Heart left ventricle (tissue), 16 donors: ENCODE data around the gene CAMTA1. TPM values are rescaled to one million over a fixed set of nuclear protein-coding genes. Genes with fewer than 3 reads are reported as not detected.

Experiments used
- ATAC-seq, 4 donors: fragments of 200-7000 bp; cut with Tn5 transposase; one replicate each; pipeline ENCODE4 v1.9.1; 2020 to 2022; ENCODE audit warnings: moderate library complexity in 4 of 4, mild to moderate bottlenecking in 3 of 4, moderate number of reproducible peaks in 1 of 4
- DNase-seq, 5 donors: peaks; one replicate each; pipeline ENCODE4 v3.0.0-alpha.2; 2020
- H3K27ac ChIP-seq, 12 donors: fragments of 200-600 bp; sonication (generic) in 4 of 12; one replicate each; pipeline versions ENCODE4 v1.5.0 to v1.8.0; 2016 to 2022; ENCODE audit warnings: mild to moderate bottlenecking in 2 of 12
- H3K27me3 ChIP-seq, 9 donors: fragments of 200-600 bp; sonication (generic) in 2 of 9; one replicate each; pipeline versions ENCODE4 v1.5.1 to v1.8.0; 2016 to 2022; ENCODE audit warnings: mild to moderate bottlenecking in 3 of 9
- H3K36me3 ChIP-seq, 9 donors: fragments of 200-600 bp; sonication (generic) in 2 of 9; one replicate each; pipeline versions ENCODE4 v1.5.0 to v1.8.0; 2018 to 2022; ENCODE audit warnings: mild to moderate bottlenecking in 2 of 9
- H3K4me1 ChIP-seq, 12 donors: fragments of 200-600 bp; sonication (generic) in 4 of 12; one replicate each; pipeline versions ENCODE4 v1.5.0 to v1.8.0; 2016 to 2022; ENCODE audit warnings: mild to moderate bottlenecking in 3 of 12
- H3K4me3 ChIP-seq, 12 donors: fragments of 200-600 bp; sonication (generic) in 4 of 12; one replicate each; pipeline versions ENCODE4 v1.5.0 to v1.8.0; 2017 to 2022; ENCODE audit warnings: mild to moderate bottlenecking in 9 of 12, moderate library complexity in 4 of 12
- H3K9me3 ChIP-seq, 12 donors: fragments of 200-600 bp; sonication (generic) in 4 of 12; one replicate each; pipeline versions ENCODE4 v1.5.0 to v1.8.0; 2016 to 2022; ENCODE audit warnings: mild to moderate bottlenecking in 1 of 12
- CTCF ChIP-seq, 12 donors: fragments of 200-600 bp; sonication (generic) in 4 of 12; IDR thresholded peaks; one replicate each; pipeline versions ENCODE4 v1.5.0 to v1.8.0; 2018 to 2022; ENCODE audit warnings: antibody characterized with exemption in 12 of 12, mild to moderate bottlenecking in 5 of 12
- POLR2A ChIP-seq, 2 donors: fragments of 450-650 bp; IDR thresholded peaks; one replicate each; pipeline ENCODE4 v1.6.1; 2017; ENCODE audit warnings: antibody characterized with exemption in 2 of 2, mild to moderate bottlenecking in 2 of 2, moderate library complexity in 2 of 2
- WGBS, 4 donors: extraction: QIAGEN DNeasy Blood & Tissue Kit in 2 of 4; methylation state at CpG; one replicate each; pipeline versions ENCODE4 v1.1.5 to v1.1.7; 2013 to 2018; 5-methylcytosine and 5-hydroxymethylcytosine counted together
- intact Hi-C, 10 donors: fragments of 100-400 bp; cut with DNase I; formaldehyde crosslinking; loops; one replicate each; pipeline versions ENCODE4 v1.11.1 to v1.14.2; 2022
- polyA plus RNA-seq, 2 donors: library from polyadenylated mRNA; stranded (reverse); fragments of 200-250 nt; gene quantifications; one replicate each; pipeline ENCODE4 v1.2.3, GENCODE V29; 2013
- total RNA-seq, 9 donors: library from RNA; depleted of rRNA in 2 of 9; stranded (reverse); fragments of >200 nt in 2 of 9; fragmentation: NEBNext Ultra II Directional in 3 of 9; extraction: Animal tissue kit (Norgen Biotek cat#: 25700) in 3 of 9; gene quantifications; one replicate each; pipeline versions ENCODE4 v1.1.0 to v1.2.4, GENCODE V29; 2016 to 2023
- donor health status: ischemic (EF 13 %, LVEDD 7.1; RV severe dilation, severe dysfunction).
- donor health status: healthy with polysubstance abuse.
- donor health status: DM: no; HTN: yes; CAD: no.
- donor health status: DM: no; HTN: no; CAD: no.
- donor health status: ischemic (EF 25% LVEDD 6.9; RV normal size, moderate dysfunction).
- donor health status: ischemic (EF 25% LVEDD 5.7; RV mildly dilated, moderate dysfunction).
- donor health status: healthy.
- donor health status: DM: yes; HTN: yes; CAD: no.
- donor health status: ischemic (EF 35%, LVEDD 5.7; RV mildly dilated, moderate dysfunction).
- donor health status: nonischemic (EF 11% LVEDD 7.7; RV severe dilation, severe dysfunction).
- donor health status: DM: yes; HTN: yes; CAD: no.
- donor health status: PGD.
- donor health status: ischemic (EF 29% LVEDD 5.4; RV normal size, mild dysfunction).
- donor health status: nonischemic (EF 23%, LVEDD 6.1; RV moderate dilation, normal function).

CAMTA1 gene
- total and polyA plus RNA-seq, 11 donors: 114 to 303 (median 137) TPM

GRCh38 chr1:7636795-7637526, 851.7 kb downstream of the CAMTA1 start:
- H3K4me1 ChIP-seq: peaks cover 0 to 4% (median 0%) of the 10 kb centered on the region in 12 donors
- no peaks in the 10 kb centered on the region for H3K9me3 ChIP-seq
- intact Hi-C loops: loop anchor here in 2 of 10 donors (5.0 kb wide), 2 partner anchors 55 to 400 kb away; no protein-coding TSS in a partner anchor
- ATAC-seq: no peak
- H3K27me3 ChIP-seq: peaks cover 0 to 5% (median 0%) of the 10 kb centered on the region in 9 donors
- no peak overlapping the region for H3K27ac ChIP-seq
- H3K36me3 ChIP-seq: no peaks in the 10 kb centered on the region
- TF ChIP-seq CTCF (IDR thresholded peaks at IDR 0.05): no peak
- WGBS, 4 donors: 86 to 94% (median 91%) methylated on average over 12 to 16 of the region's 16 CpGs
- no peak overlapping the region for H3K4me3 ChIP-seq
- DNase-seq: peak in 1 of 5 donors; percentile 45

GRCh38 chr1:7638078-7638477, 852.8 kb downstream of the CAMTA1 start:
- no peak for TF ChIP-seq CTCF (IDR thresholded peaks at IDR 0.05)
- no peak for TF ChIP-seq POLR2A (IDR thresholded peaks at IDR 0.05)
- ATAC-seq: no peak
- Histone ChIP-seq H3K4me1 (peaks cover 0 to 9% (median 0%) of the 10 kb centered on the region in 12 donors), H3K36me3 (no peaks in the 10 kb centered on the region), H3K9me3 (no peaks in the 10 kb centered on the region), H3K27me3 (no peaks in the 10 kb centered on the region), H3K27ac (no peak overlapping the region), H3K4me3 (no peak overlapping the region)
- intact Hi-C loops: loop anchor here in 2 of 10 donors (5.0 kb wide), 2 partner anchors 56 to 401 kb away; no protein-coding TSS in a partner anchor
- WGBS, 4 donors: 58 to 71% (median 63%) methylated on average over 8 of the region's 8 CpGs
- peak in 1 of 5 donors; percentile 9 for DNase-seq

- Histone ChIP-seq H3K36me3 (no peaks in the 10 kb centered on the region), H3K9me3 (peaks cover 0 to 5% (median 0%) of the 10 kb centered on the region in 12 donors), H3K27ac (no peak overlapping the region), H3K27me3 (no peaks in the 10 kb centered on the region), H3K4me3 (no peak overlapping the region), H3K4me1 (peaks cover 0 to 9% (median 0%) of the 10 kb centered on the region in 12 donors)
- intact Hi-C loops: loop anchor here (5.0 to 10.0 kb wide), 10 partner anchors 55 to 915 kb away; no protein-coding TSS in a partner anchor
- WGBS, 4 donors: 90 to 95% (median 92%) methylated on average over 13 of the region's 13 CpGs
- ATAC-seq: no peak
- TF ChIP-seq POLR2A (IDR thresholded peaks at IDR 0.05): no peak
- no peak for TF ChIP-seq CTCF (IDR thresholded peaks at IDR 0.05)
- peak in 1 of 5 donors; percentile 45 for DNase-seq
Observed at GRCh38 chr1:7639435-7640131, 854.3 kb downstream of the CAMTA1 start.

GRCh38 chr1:7640350-7640749, 855.1 kb downstream of the CAMTA1 start:
- peak in 1 of 5 donors; percentile 51 for DNase-seq
- no peak for ATAC-seq
- TF ChIP-seq POLR2A (IDR thresholded peaks at IDR 0.05) (no peak), CTCF (IDR thresholded peaks at IDR 0.05) (no peak)
- Histone ChIP-seq H3K27me3 (no peaks in the 10 kb centered on the region), H3K9me3 (peaks cover 0 to 5% (median 0%) of the 10 kb centered on the region in 12 donors), H3K27ac (no peak overlapping the region), H3K4me1 (peaks cover 0 to 17% (median under 1%) of the 10 kb centered on the region in 12 donors), H3K4me3 (no peak overlapping the region), H3K36me3 (no peaks in the 10 kb centered on the region)
- intact Hi-C loops: loop anchor here (10.0 kb wide), 8 partner anchors 56 to 916 kb away; no protein-coding TSS in a partner anchor
- WGBS, 4 donors: 89 to 96% (median 93%) methylated on average over 3 to 18 of the region's 18 CpGs
